H9 (cell line): Measurements from ENCODE around the gene NACC2. TPM values are rescaled to one million over a fixed set of nuclear protein-coding genes. Genes with fewer than 3 reads are reported as not detected.

Experiments used
- DNase-seq: peaks from one replicate; pipeline ENCODE4 v3.0.0-alpha.2; 2017
- H2AFZ ChIP-seq: one replicate; pipeline ENCODE4 v1.6.1; 2013; ENCODE audit warnings: mild to moderate bottlenecking, low read length, control low read depth, moderate library complexity
- H2AK5ac ChIP-seq: 2 replicates; pipeline ENCODE4 v1.6.1; 2013; ENCODE audit warnings: low read length, control low read depth, mixed read lengths; ENCODE audit not compliant: insufficient read length
- H2BK120ac ChIP-seq: one replicate; pipeline ENCODE4 v1.6.1; 2013; ENCODE audit warnings: low read depth, mild to moderate bottlenecking, low read length, control low read depth, inconsistent platforms; ENCODE audit not compliant: poor library complexity, severe bottlenecking
- H2BK12ac ChIP-seq: 2 replicates; pipeline ENCODE4 v1.6.1; 2013; ENCODE audit warnings: low read length, control low read depth, mixed read lengths, low read depth; ENCODE audit not compliant: insufficient read length
- H2BK15ac ChIP-seq: 2 replicates; pipeline ENCODE4 v1.6.1; 2013; ENCODE audit warnings: low read depth, low read length, control low read depth
- H2BK20ac ChIP-seq: one replicate; pipeline ENCODE4 v1.6.1; 2013; ENCODE audit warnings: low read depth, mild to moderate bottlenecking, low read length, control low read depth, inconsistent platforms; ENCODE audit not compliant: poor library complexity, severe bottlenecking
- H2BK5ac ChIP-seq: 2 replicates; pipeline ENCODE4 v1.6.1; 2013; ENCODE audit warnings: low read length, control low read depth, mixed read lengths; ENCODE audit not compliant: insufficient read length
- H3K14ac ChIP-seq: 2 replicates; pipeline ENCODE4 v1.6.1; 2013; ENCODE audit warnings: low read length, control low read depth; ENCODE audit not compliant: insufficient read depth
- H3K18ac ChIP-seq: 2 replicates; pipeline ENCODE4 v1.6.1; 2013; ENCODE audit warnings: low read depth, mild to moderate bottlenecking, mixed read lengths, low read length, control low read depth; ENCODE audit not compliant: insufficient read length
- H3K23ac ChIP-seq: 2 replicates; pipeline ENCODE4 v1.6.1; 2013; ENCODE audit warnings: low read length, control low read depth, mixed read lengths, low read depth; ENCODE audit not compliant: insufficient read length
- H3K23me2 ChIP-seq: 2 replicates; pipeline ENCODE4 v1.6.1; 2013; ENCODE audit warnings: low read depth, mild to moderate bottlenecking, mixed read lengths, low read length, control low read depth; ENCODE audit not compliant: insufficient read length, poor library complexity, severe bottlenecking
- H3K27ac ChIP-seq: 2 replicates; pipeline ENCODE4 v1.5.1; 2013; ENCODE audit warnings: low read length, control low read depth, mixed read lengths, low read depth; ENCODE audit not compliant: insufficient read length
- H3K27me3 ChIP-seq: 2 replicates; pipeline ENCODE4 v1.6.1; 2013; ENCODE audit warnings: low read length, control low read depth, inconsistent platforms; ENCODE audit not compliant: insufficient read depth
- H3K4ac ChIP-seq: 2 replicates; pipeline ENCODE4 v1.6.1; 2013; ENCODE audit warnings: low read depth, mild to moderate bottlenecking, control low read depth, inconsistent platforms, low read length, moderate library complexity
- H3K4me1 ChIP-seq: 2 replicates; pipeline ENCODE4 v1.6.1; 2013; ENCODE audit warnings: low read length, control low read depth, inconsistent platforms; ENCODE audit not compliant: insufficient read depth
- H3K4me2 ChIP-seq: 2 replicates; pipeline ENCODE4 v1.6.1; 2013; ENCODE audit warnings: low read length, control low read depth, mixed read lengths; ENCODE audit not compliant: insufficient read length, insufficient read depth
- H3K56ac ChIP-seq: 2 replicates; pipeline ENCODE4 v1.6.1; 2013; ENCODE audit warnings: low read depth, mild to moderate bottlenecking, mixed read lengths, low read length, control low read depth; ENCODE audit not compliant: insufficient read length
- H3K79me1 ChIP-seq: 2 replicates; pipeline ENCODE4 v1.6.1; 2013; ENCODE audit warnings: low read depth, mild to moderate bottlenecking, moderate library complexity, low read length, control low read depth, inconsistent platforms; ENCODE audit not compliant: insufficient read depth, poor library complexity, severe bottlenecking
- H3K79me2 ChIP-seq: 2 replicates; pipeline ENCODE4 v1.6.1; 2013; ENCODE audit warnings: low read length, control low read depth, inconsistent platforms; ENCODE audit not compliant: insufficient read depth
- H3K9ac ChIP-seq: 2 replicates; pipeline ENCODE4 v1.6.1; 2013; ENCODE audit warnings: low read length, control low read depth, mixed read lengths; ENCODE audit not compliant: insufficient read length; ENCODE audit errors: extremely low read depth
- H3K9me3 ChIP-seq: one replicate; pipeline ENCODE4 v1.6.1; 2013; ENCODE audit warnings: low read depth, low read length, inconsistent platforms; ENCODE audit not compliant: control insufficient read depth
- H3T11ph ChIP-seq: one replicate; pipeline ENCODE4 v1.6.1; 2013; ENCODE audit warnings: mild to moderate bottlenecking, low read length, control low read depth, inconsistent platforms
- H4K20me1 ChIP-seq: one replicate; pipeline ENCODE4 v1.6.1; 2013; ENCODE audit not compliant: control insufficient read depth, insufficient read length, insufficient read depth
- H4K5ac ChIP-seq: 2 replicates; pipeline ENCODE4 v1.6.1; 2013; ENCODE audit warnings: low read depth, mild to moderate bottlenecking, mixed read lengths, low read length, control low read depth; ENCODE audit not compliant: insufficient read length
- H4K8ac ChIP-seq: replicated peaks from 2 replicates; pipeline ENCODE4 v1.6.1; 2013; ENCODE audit warnings: low read length, control low read depth, mixed read lengths, low read depth; ENCODE audit not compliant: insufficient read length
- H4K91ac ChIP-seq: 2 replicates; pipeline ENCODE4 v1.6.1; 2013; ENCODE audit warnings: low read depth, mild to moderate bottlenecking, moderate library complexity, mixed read lengths, low read length, control low read depth; ENCODE audit not compliant: insufficient read length
- H3K27ac Mint-ChIP-seq, 3 experiments: 2 replicates in 2 of 3; 3 replicates in 1 of 3; pipeline ENCODE4 v1.8.0; 2020 to 2021; ENCODE audit warnings: mixed read lengths in 3 of 3, mild to moderate bottlenecking in 1 of 3, moderate library complexity in 1 of 3
- H3K27me3 Mint-ChIP-seq: 2 replicates; pipeline ENCODE4 v1.8.0; 2021; ENCODE audit warnings: low read depth, mild to moderate bottlenecking, moderate library complexity, mixed read lengths
- H3K36me3 Mint-ChIP-seq, 3 experiments: 2 replicates in 2 of 3; 3 replicates in 1 of 3; pipeline ENCODE4 v1.8.0; 2020 to 2021; ENCODE audit warnings: low read depth in 3 of 3, mixed read lengths in 3 of 3; ENCODE audit not compliant: insufficient read depth in 1 of 3
- H3K4me1 Mint-ChIP-seq, 2 experiments: 2 replicates each; pipeline ENCODE4 v1.8.0; 2020; ENCODE audit warnings: mixed read lengths in 2 of 2
- H3K4me3 Mint-ChIP-seq, 2 experiments: 2 replicates in 1 of 2; 3 replicates in 1 of 2; pipeline ENCODE4 v1.8.0; 2020 to 2021; ENCODE audit warnings: mild to moderate bottlenecking in 2 of 2, mixed read lengths in 2 of 2, moderate library complexity in 1 of 2
- H3K9me3 Mint-ChIP-seq, 2 experiments: 2 replicates in 1 of 2; 3 replicates in 1 of 2; pipeline ENCODE4 v1.8.0; 2020; ENCODE audit warnings: mild to moderate bottlenecking in 2 of 2, mixed read lengths in 2 of 2, moderate library complexity in 1 of 2
- CTCF ChIP-seq: fragments of 200-600 bp; sonication (generic); conservative IDR thresholded peaks from 3 replicates; pipeline ENCODE4 v1.8.0; 2021; ENCODE audit warnings: antibody characterized with exemption, mild to moderate bottlenecking
- WGBS: extraction: QIAGEN DNeasy Blood & Tissue Kit; methylation state at CpG from one replicate; pipeline ENCODE4 v1.1.7; 2013; ENCODE audit warnings: missing lambda C conversion rate, low lambda C conversion rate, mixed read lengths; ENCODE audit not compliant: insufficient read length; ENCODE audit errors: extremely low coverage; 5-methylcytosine and 5-hydroxymethylcytosine counted together
- total RNA-seq: library from RNA; stranded (reverse); gene quantifications from 2 replicates; pipeline ENCODE4 v1.2.1, GENCODE V29; 2021

Gene NACC2
- total RNA-seq, 1 experiment from 2014 or later = 11.5 TPM

- Histone ChIP-seq H3K9ac (no peak overlapping the region), H3K4me1 (peaks cover 2% of the 10 kb centered on the region; the same call in 1 of the 2 replicates), H4K91ac (no peak overlapping the region), H2BK5ac (no peak overlapping the region), H3K23ac (no peak overlapping the region), H2AFZ (no peak overlapping the region), H4K8ac (no peak overlapping the region), H3K79me1 (no peaks in the 10 kb centered on the region), H2AK5ac (no peak overlapping the region), H3K79me2 (no peaks in the 10 kb centered on the region), H3K27ac (no peak overlapping the region), H2BK20ac (no peak overlapping the region), H3K23me2 (peaks cover 4% of the 10 kb centered on the region), H4K20me1 (no peaks in the 10 kb centered on the region), H2BK15ac (no peak overlapping the region), H4K5ac (no peak overlapping the region), H3T11ph (no peak overlapping the region), H2BK12ac (no peak overlapping the region), H3K4ac (no peak overlapping the region), H3K9me3 (no peaks in the 10 kb centered on the region), H3K56ac (no peak overlapping the region), H3K27me3 (peaks cover 3% of the 10 kb centered on the region; the same call in 1 of the 2 replicates), H3K14ac (no peak overlapping the region), H2BK120ac (no peak overlapping the region), H3K18ac (no peak overlapping the region), H3K4me2 (no peak overlapping the region)
- no CpG with 5 or more reads among the region's 14 CpGs for WGBS
- DNase-seq = no peak
- peak overlapping the region in 1 of 3 experiments; percentile 80; a peak in 1 of 7 replicates for H3K27ac Mint-ChIP-seq
- H3K4me3 Mint-ChIP-seq = no peak overlapping the region
- H3K36me3 Mint-ChIP-seq = no peaks in the 10 kb centered on the region
- no peak for TF ChIP-seq CTCF
- H3K4me1 Mint-ChIP-seq = peaks cover 18 to 25% of the 10 kb centered on the region in 2 experiments
- H3K9me3 Mint-ChIP-seq = no peaks in the 10 kb centered on the region
- peaks cover 33% of the 10 kb centered on the region for H3K27me3 Mint-ChIP-seq
Measured at GRCh38 chr9:136098844-136099243, 3.8 kb upstream of the NACC2 start.
